OCI-LY1 (cell line): ENCODE measurements around the gene RLBP1.

Experiments used
- H2AFZ ChIP-seq: fragments of 200-600 bp; sonication (generic), shearing (Covaris generic); 2 replicates; pipeline ENCODE4 v1.6.0; 2014; ENCODE audit warnings: antibody characterized with exemption, mild to moderate bottlenecking, low read length
- H3F3A ChIP-seq: fragments of 200-600 bp; sonication (generic), shearing (Covaris generic); 2 replicates; pipeline ENCODE4 v1.6.0; 2014; ENCODE audit warnings: mild to moderate bottlenecking, antibody characterized with exemption, low read length, moderate library complexity; ENCODE audit not compliant: insufficient read depth
- H3K27ac ChIP-seq: fragments of 200-600 bp; sonication (generic); 2 replicates; pipeline ENCODE4 v1.5.1; 2014; ENCODE audit warnings: low read length, mixed run types, mild to moderate bottlenecking, low read depth; ENCODE audit not compliant: poor library complexity, severe bottlenecking
- H3K27me3 ChIP-seq: fragments of 200-600 bp; sonication (generic); 2 replicates; pipeline ENCODE4 v1.6.0; 2014; ENCODE audit warnings: antibody characterized with exemption, mild to moderate bottlenecking, low read length, moderate library complexity; ENCODE audit not compliant: insufficient read depth
- H3K36me3 ChIP-seq: fragments of 200-600 bp; sonication (generic); 2 replicates; pipeline ENCODE4 v1.6.1; 2014; ENCODE audit warnings: mild to moderate bottlenecking, antibody characterized with exemption, low read length, moderate library complexity, mixed read lengths; ENCODE audit not compliant: insufficient read depth
- H3K4me1 ChIP-seq: fragments of 200-600 bp; sonication (generic); 2 replicates; pipeline ENCODE4 v1.5.1; 2014; ENCODE audit warnings: mild to moderate bottlenecking, low read length, moderate library complexity; ENCODE audit not compliant: insufficient read depth, severe bottlenecking
- H3K4me2 ChIP-seq: fragments of 200-600 bp; sonication (generic), shearing (Covaris generic); 2 replicates; pipeline ENCODE4 v1.6.1; 2014; ENCODE audit warnings: low read length
- H3K4me3 ChIP-seq: fragments of 200-600 bp; sonication (generic); 2 replicates; pipeline ENCODE4 v1.5.1; 2014; ENCODE audit warnings: low read length, low read depth, mild to moderate bottlenecking, mixed read lengths; ENCODE audit not compliant: poor library complexity, severe bottlenecking
- H3K79me2 ChIP-seq: fragments of 200-600 bp; shearing (Covaris generic); 2 replicates; pipeline ENCODE4 v1.6.1; 2016; ENCODE audit warnings: mixed run types, low read length, mixed read lengths; ENCODE audit not compliant: insufficient read depth
- H3K9ac ChIP-seq: fragments of 200-600 bp; sonication (generic), shearing (Covaris generic); 2 replicates; pipeline ENCODE4 v1.6.1; 2014; ENCODE audit warnings: mild to moderate bottlenecking, low read length, mixed read lengths
- H3K9me2 ChIP-seq: fragments of 200-600 bp; sonication (generic), shearing (Covaris generic); 2 replicates; pipeline ENCODE4 v1.6.1; 2014; ENCODE audit warnings: low read depth, mild to moderate bottlenecking, low read length, mixed read lengths
- H3K9me3 ChIP-seq: fragments of 200-600 bp; shearing (Covaris generic); 2 replicates; pipeline ENCODE4 v1.6.1; 2014; ENCODE audit warnings: low read length, mixed read lengths
- H4K20me1 ChIP-seq: fragments of 200-600 bp; sonication (generic), shearing (Covaris generic); 2 replicates; pipeline ENCODE4 v1.6.0; 2016; ENCODE audit warnings: mild to moderate bottlenecking, low read length; ENCODE audit not compliant: insufficient read depth
- EZH2 ChIP-seq: fragments of 200-600 bp; sonication (generic), shearing (Covaris generic); IDR thresholded peaks from 2 replicates; pipeline ENCODE4 v1.8.0; 2017; ENCODE audit warnings: borderline replicate concordance, mixed run types, mild to moderate bottlenecking, antibody characterized with exemption, low read length, moderate library complexity, mixed read lengths
- TF ChIP-seq, protein P1 (sequence below): fragments of 200-600 bp; sonication (generic), shearing (Covaris generic); IDR thresholded peaks from 2 replicates; pipeline ENCODE4 v1.5.1; 2017; ENCODE audit warnings: mild to moderate bottlenecking, antibody characterized with exemption, low read length, moderate library complexity, mixed read lengths

The RLBP1 gene

DNA sequence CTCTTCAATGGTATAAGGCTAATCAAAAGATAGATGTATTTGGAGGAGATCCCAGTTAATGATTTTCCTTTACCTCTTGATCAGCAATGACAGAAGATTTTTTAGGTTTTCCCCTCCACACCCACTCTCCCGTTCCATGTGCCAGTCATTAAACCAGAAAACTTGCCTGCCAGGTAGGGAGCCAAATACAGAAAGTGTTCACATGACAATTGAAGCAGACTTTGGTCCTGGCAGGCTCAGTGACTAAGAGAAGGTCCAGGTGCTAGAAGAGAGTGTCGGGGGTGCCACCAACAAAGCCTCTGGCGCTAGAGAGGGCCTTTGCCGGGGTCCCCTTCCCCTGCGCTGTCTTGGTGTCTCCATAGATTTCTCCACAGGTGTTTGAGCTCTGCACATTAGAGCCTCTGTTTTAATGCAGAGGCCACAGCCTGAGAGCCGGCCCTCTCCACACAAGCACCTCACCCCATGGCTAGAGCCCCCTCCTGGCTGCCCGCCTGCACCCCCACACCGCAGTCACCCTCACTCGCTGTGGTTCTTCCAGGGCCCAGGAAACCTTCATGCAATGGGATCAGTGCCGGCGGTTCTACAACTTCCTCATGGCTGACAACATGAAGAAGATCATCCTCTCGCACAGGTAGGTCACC is 36.4 kb downstream of the RLBP1 start:
- peaks cover 22% of the 10 kb centered on the region; the same call in 1 of the 2 replicates for H3K36me3 ChIP-seq

DNA sequence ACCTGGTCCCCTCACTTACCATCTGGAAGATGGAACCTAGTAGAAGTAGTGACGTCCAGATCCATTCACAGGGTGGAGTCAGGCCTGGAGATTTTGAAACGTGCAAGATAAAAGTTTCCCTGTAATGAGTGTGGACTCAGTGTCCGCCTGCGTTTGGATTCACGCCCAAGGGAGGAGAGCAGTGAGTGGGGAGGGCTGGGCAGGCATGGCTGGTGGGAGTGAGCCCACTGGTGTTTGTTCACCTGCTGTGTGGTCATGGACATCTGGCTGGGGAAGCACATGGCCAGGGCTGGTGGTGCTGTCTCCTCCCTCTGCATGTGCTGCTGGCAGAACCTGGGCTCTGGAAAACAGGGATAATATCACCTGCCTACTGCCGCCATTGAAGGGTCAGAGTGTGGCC is 37.0 kb downstream of the RLBP1 start:
- Histone ChIP-seq H3K4me2 (no peak overlapping the region), H3K9me3 (no peaks in the 10 kb centered on the region), H3K79me2 (no peaks in the 10 kb centered on the region), H3K27ac (no peak overlapping the region), H3F3A (no peaks in the 10 kb centered on the region), H3K9me2 (no peaks in the 10 kb centered on the region), H3K4me3 (no peak overlapping the region), H3K36me3 (peaks cover 17% of the 10 kb centered on the region; the same call in 1 of the 2 replicates), H3K4me1 (no peaks in the 10 kb centered on the region), H2AFZ (no peak overlapping the region), H3K27me3 (no peaks in the 10 kb centered on the region), H3K9ac (no peak overlapping the region), H4K20me1 (no peaks in the 10 kb centered on the region)
- TF ChIP-seq EZH2: no peak
- TF ChIP-seq, protein P1, sequence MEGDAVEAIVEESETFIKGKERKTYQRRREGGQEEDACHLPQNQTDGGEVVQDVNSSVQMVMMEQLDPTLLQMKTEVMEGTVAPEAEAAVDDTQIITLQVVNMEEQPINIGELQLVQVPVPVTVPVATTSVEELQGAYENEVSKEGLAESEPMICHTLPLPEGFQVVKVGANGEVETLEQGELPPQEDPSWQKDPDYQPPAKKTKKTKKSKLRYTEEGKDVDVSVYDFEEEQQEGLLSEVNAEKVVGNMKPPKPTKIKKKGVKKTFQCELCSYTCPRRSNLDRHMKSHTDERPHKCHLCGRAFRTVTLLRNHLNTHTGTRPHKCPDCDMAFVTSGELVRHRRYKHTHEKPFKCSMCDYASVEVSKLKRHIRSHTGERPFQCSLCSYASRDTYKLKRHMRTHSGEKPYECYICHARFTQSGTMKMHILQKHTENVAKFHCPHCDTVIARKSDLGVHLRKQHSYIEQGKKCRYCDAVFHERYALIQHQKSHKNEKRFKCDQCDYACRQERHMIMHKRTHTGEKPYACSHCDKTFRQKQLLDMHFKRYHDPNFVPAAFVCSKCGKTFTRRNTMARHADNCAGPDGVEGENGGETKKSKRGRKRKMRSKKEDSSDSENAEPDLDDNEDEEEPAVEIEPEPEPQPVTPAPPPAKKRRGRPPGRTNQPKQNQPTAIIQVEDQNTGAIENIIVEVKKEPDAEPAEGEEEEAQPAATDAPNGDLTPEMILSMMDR: no peak

More for the DNA sequence above, 36.4 kb downstream of the RLBP1 start:
- H3K27me3 ChIP-seq: no peaks in the 10 kb centered on the region
- no peaks in the 10 kb centered on the region for H3K9me2 ChIP-seq
- no peaks in the 10 kb centered on the region for H3K79me2 ChIP-seq
- H3F3A ChIP-seq: no peaks in the 10 kb centered on the region
- TF ChIP-seq, protein P1: no peak
- TF ChIP-seq EZH2: no peak
- no peak overlapping the region for H3K4me2 ChIP-seq
- no peak overlapping the region for H3K27ac ChIP-seq
- H4K20me1 ChIP-seq: no peaks in the 10 kb centered on the region
- no peak overlapping the region for H3K9ac ChIP-seq
- H3K4me3 ChIP-seq: no peak overlapping the region
- no peaks in the 10 kb centered on the region for H3K9me3 ChIP-seq
- no peaks in the 10 kb centered on the region for H3K4me1 ChIP-seq
- no peak overlapping the region for H2AFZ ChIP-seq

GRCh38 chr15:89179966-89180875 is 41.2 kb downstream of the RLBP1 start:
- Histone ChIP-seq H3K4me3 (no peak overlapping the region), H3F3A (no peaks in the 10 kb centered on the region), H3K36me3 (peaks cover 35% of the 10 kb centered on the region; the same call in 1 of the 2 replicates), H3K4me1 (no peaks in the 10 kb centered on the region), H2AFZ (no peak overlapping the region), H3K9ac (no peak overlapping the region), H4K20me1 (no peaks in the 10 kb centered on the region), H3K27me3 (no peaks in the 10 kb centered on the region), H3K9me2 (no peaks in the 10 kb centered on the region), H3K9me3 (no peaks in the 10 kb centered on the region), H3K79me2 (no peaks in the 10 kb centered on the region), H3K4me2 (no peak overlapping the region), H3K27ac (no peak overlapping the region)
- no peak for TF ChIP-seq EZH2
